Measurements from ENCODE around the gene SLCO3A1.

GRCh38 chr15:92109191-92109873 is 255.8 kb downstream of the SLCO3A1 start:
- TF ChIP-seq CTCF (conservative IDR thresholded peaks at IDR 0.05; ENCODE audit: low read length) = no peak
- TF ChIP-seq EZH2phosphoT487 (IDR thresholded peaks at IDR 0.05; ENCODE audit: borderline replicate concordance, low read depth, low read length) = no peak
